CD14-positive monocyte (primary cell): ENCODE measurements around the gene AP4B1. TPM values are rescaled to one million over a fixed set of nuclear protein-coding genes. Genes with fewer than 3 reads are reported as not detected.
A peak's percentile ranks its signal among the peaks of the same experiment; 100 is the strongest.

Experiments
- DNase-seq, 3 donors: peaks; one replicate each; pipeline ENCODE4 v3.0.0-alpha.2; 2011 to 2022
- H2AFZ ChIP-seq: 2 replicates; pipeline ENCODE4 v1.6.0; 2012; ENCODE audit warnings: mild to moderate bottlenecking, low read depth, low read length, inconsistent platforms; ENCODE audit not compliant: insufficient read depth, poor library complexity, severe bottlenecking
- H3K27ac ChIP-seq, 2 donors: 1 replicate in 1 of 2; 2 replicates in 1 of 2; pipeline ENCODE4 v1.5.1; 2012 to 2013; ENCODE audit warnings: low read length in 2 of 2, control low read depth in 1 of 2, inconsistent platforms in 1 of 2, low read depth in 1 of 2, mild to moderate bottlenecking in 1 of 2
- H3K27me3 ChIP-seq, 2 donors: one replicate each; pipeline versions ENCODE4 v1.6.0 to v1.6.1; 2011 to 2013; ENCODE audit warnings: low read length in 2 of 2; ENCODE audit not compliant: control insufficient read depth in 2 of 2, insufficient read depth in 2 of 2
- H3K36me3 ChIP-seq, 2 donors: replicated peaks in 1 of 2; 1 replicate in 1 of 2; 2 replicates in 1 of 2; pipeline versions ENCODE4 v1.5.1 to v1.6.1; 2012 to 2013; ENCODE audit warnings: low read length in 2 of 2, control low read depth in 1 of 2, inconsistent platforms in 1 of 2, mild to moderate bottlenecking in 1 of 2; ENCODE audit not compliant: insufficient read depth in 2 of 2, control insufficient read depth in 1 of 2
- H3K4me1 ChIP-seq, 2 donors: 1 replicate in 1 of 2; 2 replicates in 1 of 2; pipeline versions ENCODE4 v1.5.1 to v1.6.1; 2012 to 2013; ENCODE audit warnings: low read length in 2 of 2, control low read depth in 1 of 2, inconsistent platforms in 1 of 2, mild to moderate bottlenecking in 1 of 2, moderate library complexity in 1 of 2; ENCODE audit not compliant: insufficient read depth in 2 of 2, control insufficient read depth in 1 of 2
- H3K4me2 ChIP-seq: replicated peaks from 2 replicates; pipeline ENCODE3; 2012; ENCODE audit warnings: low read length, moderate library complexity, mild to moderate bottlenecking; ENCODE audit not compliant: poor library complexity, severe bottlenecking; ENCODE audit errors: extremely low read depth
- H3K4me3 ChIP-seq, 3 experiments: fragments of 200-600 bp in 1 of 3; sonication (generic) in 1 of 3; replicated peaks in 1 of 3; 1 replicate in 2 of 3; 2 replicates in 1 of 3; pipeline ENCODE4 v1.5.1; 2011 to 2013; ENCODE audit warnings: low read length in 3 of 3, mild to moderate bottlenecking in 3 of 3, control low read depth in 2 of 3, low read depth in 2 of 3, inconsistent platforms in 1 of 3, moderate library complexity in 1 of 3
- H3K79me2 ChIP-seq: 2 replicates; pipeline ENCODE4 v1.6.0; 2012; ENCODE audit warnings: mild to moderate bottlenecking, control low read depth, inconsistent platforms, low read length, moderate library complexity; ENCODE audit not compliant: insufficient read depth
- H3K9ac ChIP-seq: 2 replicates; pipeline ENCODE4 v1.6.0; 2017; ENCODE audit warnings: low read length, mild to moderate bottlenecking; ENCODE audit not compliant: insufficient read depth, poor library complexity, severe bottlenecking
- H3K9me3 ChIP-seq, 2 donors: replicated peaks in 1 of 2; 1 replicate in 1 of 2; 2 replicates in 1 of 2; pipeline versions ENCODE4 v1.5.1 to v1.6.1; 2012 to 2013; ENCODE audit warnings: low read length in 2 of 2, control low read depth in 1 of 2; ENCODE audit not compliant: control insufficient read depth in 1 of 2, insufficient read depth in 1 of 2
- H4K20me1 ChIP-seq: 2 replicates; pipeline ENCODE4 v1.6.0; 2012; ENCODE audit warnings: mild to moderate bottlenecking, low read length, control low read depth, moderate library complexity; ENCODE audit not compliant: insufficient read depth
- H3K27ac Mint-ChIP-seq, 7 donors: one replicate each; pipeline ENCODE4 v1.8.0; 2020; ENCODE audit warnings: mild to moderate bottlenecking in 7 of 7, mixed read lengths in 7 of 7, moderate library complexity in 6 of 7, inconsistent platforms in 2 of 7
- H3K27me3 Mint-ChIP-seq, 3 donors: one replicate each; pipeline ENCODE4 v1.8.0; 2021 to 2022; ENCODE audit warnings: low read depth in 3 of 3, mild to moderate bottlenecking in 3 of 3, mixed read lengths in 3 of 3, moderate library complexity in 3 of 3, inconsistent platforms in 1 of 3
- H3K36me3 Mint-ChIP-seq, 2 donors: one replicate each; pipeline ENCODE4 v1.8.0; 2020; ENCODE audit warnings: mixed read lengths in 2 of 2, inconsistent platforms in 1 of 2, mild to moderate bottlenecking in 1 of 2
- H3K4me1 Mint-ChIP-seq: one replicate; pipeline ENCODE4 v1.8.0; 2020; ENCODE audit warnings: mild to moderate bottlenecking, mixed read lengths
- H3K4me3 Mint-ChIP-seq, 2 donors: one replicate each; pipeline ENCODE4 v1.8.0; 2020; ENCODE audit warnings: mild to moderate bottlenecking in 2 of 2, mixed read lengths in 2 of 2, moderate library complexity in 1 of 2
- H3K9me3 Mint-ChIP-seq, 7 donors: one replicate each; pipeline ENCODE4 v1.8.0; 2020 to 2022; ENCODE audit warnings: mixed read lengths in 7 of 7, mild to moderate bottlenecking in 6 of 7, moderate library complexity in 6 of 7, inconsistent platforms in 2 of 7
- whole genome bisulfite sequencing: methylation state at CpG from one replicate; pipeline ENCODE4 v1.1.5; 2013; ENCODE audit warnings: missing lambda C conversion rate; ENCODE audit not compliant: insufficient coverage; 5-methylcytosine and 5-hydroxymethylcytosine counted together
- intact Hi-C, 2 donors: fragments of 100-400 bp; cut with micrococcal nuclease; formaldehyde crosslinking; loops; one replicate each; pipeline versions ENCODE4 v1.15.0 to v1.15.1; 2023
- polyA minus RNA-seq: library from RNA; depleted of rRNA, polyadenylated mRNA; stranded (reverse); fragments of >200 nt; gene quantifications from 2 replicates; pipeline ENCODE4 v1.2.3, GENCODE V29; 2012
- polyA plus RNA-seq, 3 donors: library from polyadenylated mRNA; depleted of rRNA in 1 of 3; unstranded in 2 of 3; stranded (reverse) in 1 of 3; fragments of 300-500 nt in 2 of 3; fragments of >200 nt in 1 of 3; fragmentation: Illumina TruSeq in 2 of 3; gene quantifications; 1 replicate in 2 of 3; 2 replicates in 1 of 3; pipeline ENCODE4 v1.2.3, GENCODE V29; 2012 to 2021
- total RNA-seq, 12 experiments: library from RNA in 1 of 12; stranded (reverse) in 1 of 12; fragments of 120-200 nt in 1 of 12; gene quantifications; one replicate each; pipeline ENCODE4 v1.2.4 and lab custom pipeline; 2013 to 2026; ENCODE audit warnings: mixed read lengths in 6 of 12, inconsistent platforms in 1 of 12
- TF ChIP-seq, protein P1 (sequence below): fragments of 200-600 bp; IDR thresholded peaks from one replicate; pipeline ENCODE4 v1.8.0; 2022; ENCODE audit warnings: antibody characterized with exemption, mild to moderate bottlenecking

Gene AP4B1
- 22.1 TPM for total RNA-seq (2013)
- polyA plus RNA-seq, result 10 to 100 TPM in 1 of 3 donors, 1 to 10 TPM in 2; 3.5 to 46.3 (median 6.1) TPM
- polyA minus RNA-seq, result 7.8 and 8.3 TPM in 2 replicates
- 7.2 to 39.4 (median 26.8) reads per million in 11 experiments for total RNA-seq (lab: John Stamatoyannopoulos, UW)

GRCh38 chr1:113904674-113905434 is at the start of gene AP4B1, which contains the start of gene DCLRE1B:
TSS of gene AP4B1 (minus strand) at chr1:113904799. CDS start at chr1:113904717, 82 bp downstream.
TSS of gene DCLRE1B (plus strand) at chr1:113905326. CDS start at chr1:113905587, 261 bp downstream.
- H3K9me3 Mint-ChIP-seq, result peaks cover 0 to 1% (median 0%) of the 10 kb centered on the region in 7 donors

DNA sequence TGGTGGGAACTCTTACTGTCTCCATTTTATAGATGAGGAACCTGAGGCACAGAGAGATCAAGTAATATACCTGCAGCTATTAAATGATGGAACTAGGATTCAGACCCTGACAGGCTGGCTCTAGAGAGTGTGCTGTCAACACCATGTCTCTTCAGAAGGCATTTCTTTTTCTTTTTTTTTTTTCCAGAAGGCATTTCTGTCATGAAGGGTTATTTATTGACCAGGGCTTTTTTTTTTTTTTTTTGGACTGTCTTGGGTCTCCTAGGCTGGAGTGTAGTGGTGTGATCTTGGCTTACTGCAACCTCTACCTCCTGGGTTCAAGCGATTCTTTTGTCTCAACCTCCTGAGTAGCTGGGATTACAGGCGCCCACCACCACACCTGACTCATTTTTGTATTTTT is 47.1 kb upstream of the AP4B1 start:
- Mint-ChIP-seq H3K27me3 (peaks cover 0 to 1% (median 0%) of the 10 kb centered on the region in 3 donors), H3K4me1 (peaks cover 45% of the 10 kb centered on the region), H3K4me3 (no peak overlapping the region), H3K9me3 (no peaks in the 10 kb centered on the region), H3K27ac (peak overlapping the region in 3 of 7 donors; percentile 8 to 75 (median 26)), H3K36me3 (peaks cover 32 to 62% of the 10 kb centered on the region in 2 donors)
- H4K20me1 ChIP-seq, result peaks cover 78% of the 10 kb centered on the region
- intact Hi-C loops, result no loop called here
- WGBS, result no CpG with 5 or more reads among the region's 2 CpGs
- H3K4me3 ChIP-seq, result no peak overlapping the region
- no peak overlapping the region for H3K9ac ChIP-seq
- peaks cover 21 to 24% of the 10 kb centered on the region in 2 donors for H3K4me1 ChIP-seq
- no peak overlapping the region for H3K4me2 ChIP-seq
- peaks cover 98% of the 10 kb centered on the region for H3K79me2 ChIP-seq
- H2AFZ ChIP-seq, result no peak overlapping the region
- TF ChIP-seq, protein P1, sequence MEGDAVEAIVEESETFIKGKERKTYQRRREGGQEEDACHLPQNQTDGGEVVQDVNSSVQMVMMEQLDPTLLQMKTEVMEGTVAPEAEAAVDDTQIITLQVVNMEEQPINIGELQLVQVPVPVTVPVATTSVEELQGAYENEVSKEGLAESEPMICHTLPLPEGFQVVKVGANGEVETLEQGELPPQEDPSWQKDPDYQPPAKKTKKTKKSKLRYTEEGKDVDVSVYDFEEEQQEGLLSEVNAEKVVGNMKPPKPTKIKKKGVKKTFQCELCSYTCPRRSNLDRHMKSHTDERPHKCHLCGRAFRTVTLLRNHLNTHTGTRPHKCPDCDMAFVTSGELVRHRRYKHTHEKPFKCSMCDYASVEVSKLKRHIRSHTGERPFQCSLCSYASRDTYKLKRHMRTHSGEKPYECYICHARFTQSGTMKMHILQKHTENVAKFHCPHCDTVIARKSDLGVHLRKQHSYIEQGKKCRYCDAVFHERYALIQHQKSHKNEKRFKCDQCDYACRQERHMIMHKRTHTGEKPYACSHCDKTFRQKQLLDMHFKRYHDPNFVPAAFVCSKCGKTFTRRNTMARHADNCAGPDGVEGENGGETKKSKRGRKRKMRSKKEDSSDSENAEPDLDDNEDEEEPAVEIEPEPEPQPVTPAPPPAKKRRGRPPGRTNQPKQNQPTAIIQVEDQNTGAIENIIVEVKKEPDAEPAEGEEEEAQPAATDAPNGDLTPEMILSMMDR, result no peak
- H3K27me3 ChIP-seq, result no peaks in the 10 kb centered on the region
- H3K27ac ChIP-seq, result no peak overlapping the region
- H3K36me3 ChIP-seq, result peaks cover 34 to 55% of the 10 kb centered on the region in 2 donors
- DNase-seq, result no peak
- no peaks in the 10 kb centered on the region for H3K9me3 ChIP-seq

More at GRCh38 chr1:113904674-113905434, at the start of gene AP4B1, which contains the start of gene DCLRE1B:
- Histone ChIP-seq H3K4me3 (peak within 1 kb of the TSS; percentile 84 to 96 (median 85)), H3K27me3 (no peaks in the 10 kb centered on the region), H3K9ac (peak within 1 kb of the TSS; percentile 79), H3K36me3 (peaks cover 12 to 41% of the 10 kb centered on the region in 2 donors), H4K20me1 (no peaks in the 10 kb centered on the region), H3K4me2 (peak within 1 kb of the TSS; percentile 83), H2AFZ (peak within 1 kb of the TSS; percentile 93), H3K4me1 (peaks cover 33 to 52% of the 10 kb centered on the region in 2 donors), H3K27ac (peak within 1 kb of the TSS; percentile 92 to 96), H3K79me2 (peaks cover 88% of the 10 kb centered on the region), H3K9me3 (no peaks in the 10 kb centered on the region)
- Mint-ChIP-seq H3K4me1 (peaks cover 66% of the 10 kb centered on the region), H3K36me3 (peaks cover 24 to 47% of the 10 kb centered on the region in 2 donors), H3K4me3 (peak within 1 kb of the TSS; percentile 95 to 97), H3K27me3 (peaks cover 0 to 2% (median 0%) of the 10 kb centered on the region in 3 donors), H3K27ac (peak within 1 kb of the TSS; percentile 96 to 99 (median 99))
- TF ChIP-seq, protein P1, result peak; percentile 67
- WGBS, result under 1% methylated on average over 61 of the region's 67 CpGs
- DNase-seq, result peak; percentile 99 to 100 (median 100)
- intact Hi-C loops, result loop anchor here (1.0 to 5.0 kb wide), 8 partner anchors 24 to 92 kb away; partner anchors contain the start of genes HIPK1 (in 2 of the 2) and RSBN1 (in 1 of the 2)
